T-helper 22 cell (primary cell): ENCODE measurements around the gene FAM187B.
"Not testable (repeated sequence)": the region's sequence is repeated elsewhere in the genome, so short reads cannot be mapped to it uniquely, and the experiment has no call there.

Experiments
- DNase-seq: peaks from one replicate; pipeline ENCODE4 v3.0.0-alpha.2; 2020; ENCODE audit warnings: low read depth

The FAM187B gene

GRCh38 chr19:35213663-35214632, 14.6 kb downstream of the FAM187B start:
- DNase-seq = peak; percentile 77

- DNase-seq = no peak
Measured at GRCh38 chr19:35212241-35212640, 16.3 kb downstream of the FAM187B start.

- peak; percentile 88 for DNase-seq
Measured at GRCh38 chr19:35211545-35212230, 16.9 kb downstream of the FAM187B start.

- no peak for DNase-seq
Measured at GRCh38 chr19:35209646-35210045, 18.9 kb downstream of the FAM187B start.

GRCh38 chr19:35208121-35208520, 20.4 kb downstream of the FAM187B start:
- no peak for DNase-seq

- DNase-seq = peak; percentile 66
Measured at GRCh38 chr19:35207391-35207871, 21.1 kb downstream of the FAM187B start.

- DNase-seq = no peak
Measured at GRCh38 chr19:35206855-35207254, 21.7 kb downstream of the FAM187B start.

- peak; percentile 68 for DNase-seq
Measured at GRCh38 chr19:35206379-35206778, 22.2 kb downstream of the FAM187B start.

GRCh38 chr19:35205733-35206323, 22.7 kb downstream of the FAM187B start:
- DNase-seq = no peak

GRCh38 chr19:35204799-35205732, 23.5 kb downstream of the FAM187B start:
- no peak for DNase-seq

- no peak for DNase-seq
Measured at GRCh38 chr19:35202722-35203688, 25.5 kb downstream of the FAM187B start.

- DNase-seq = no peak
Measured at GRCh38 chr19:35199481-35199880, 29.1 kb downstream of the FAM187B start.

GRCh38 chr19:35196861-35197260, 31.7 kb downstream of the FAM187B start:
- DNase-seq = not testable (repeated sequence)

GRCh38 chr19:35195830-35196229, 32.7 kb downstream of the FAM187B start:
- no peak for DNase-seq

- no peak for DNase-seq
Measured at GRCh38 chr19:35194012-35194984, 34.2 kb downstream of the FAM187B start.

GRCh38 chr19:35184884-35185283, 43.7 kb downstream of the FAM187B start:
- DNase-seq = no peak

GRCh38 chr19:35184267-35184666, 44.3 kb downstream of the FAM187B start:
- no peak for DNase-seq

- no peak for DNase-seq
Measured at GRCh38 chr19:35181387-35181786, 47.2 kb downstream of the FAM187B start.

- DNase-seq = no peak
Measured at GRCh38 chr19:35179830-35180229, 48.7 kb downstream of the FAM187B start.
